Endothelial cell of umbilical vein (primary cell): Measurements from ENCODE around the gene GLRX5. TPM values are rescaled to one million over a fixed set of nuclear protein-coding genes. Genes with fewer than 3 reads are reported as not detected.

Experiments used
- BruUV-seq: library from RNA; stranded (reverse); fragments of 400-500 nt; replicated peaks from 2 replicates; lab custom pipeline; 2021; lab: Mats Ljungman, UMichigan
- CTCF ChIA-PET: fragments of 300-600, 350-600 bp; sonication (Branson Sonifier 250); formaldehyde crosslinking; loops from one replicate; lab custom pipeline; 2021; ENCODE audit warnings: antibody characterized with exemption, inconsistent platforms; lab: Charles Lee
- POLR2A ChIA-PET: fragments of 300-600, 350-600 bp; sonication (Branson Sonifier 250); formaldehyde crosslinking; loops from one replicate; lab custom pipeline; 2021; ENCODE audit warnings: antibody characterized with exemption, inconsistent platforms; lab: Charles Lee
- DNase-seq: peaks from one replicate; pipeline ENCODE4 v3.0.0-alpha.2; 2011; ENCODE audit warnings: low read depth, low spot score
- FAIRE-seq: peaks from 2 replicates; lab custom pipeline; 2011; peaks lifted over from hg19 to GRCh38; lab: Jason Lieb, UNC
- H2AFZ ChIP-seq: 2 replicates; pipeline ENCODE4 v1.6.0; 2012; ENCODE audit warnings: low read depth, low read length, control low read depth, inconsistent platforms
- H3K27ac ChIP-seq: 2 replicates; pipeline ENCODE4 v1.5.1; 2011; ENCODE audit warnings: low read depth, mild to moderate bottlenecking, control low read depth, low read length, moderate library complexity; ENCODE audit not compliant: insufficient read depth
- H3K27me3 ChIP-seq, 2 experiments: 2 replicates each; pipeline versions ENCODE4 v1.6.0 to v1.6.1; 2011; ENCODE audit warnings: low read length in 2 of 2, mixed read lengths in 1 of 2; ENCODE audit not compliant: control insufficient read depth in 2 of 2, insufficient read depth in 2 of 2
- H3K36me3 ChIP-seq, 2 experiments: 2 replicates in 1 of 2; 3 replicates in 1 of 2; pipeline ENCODE4 v1.5.1; 2011; ENCODE audit warnings: low read length in 2 of 2, mild to moderate bottlenecking in 1 of 2, moderate library complexity in 1 of 2; ENCODE audit not compliant: control insufficient read depth in 2 of 2, insufficient read depth in 2 of 2; ENCODE audit errors: extremely low read depth in 1 of 2
- H3K4me1 ChIP-seq: 3 replicates; pipeline ENCODE4 v1.5.1; 2011; ENCODE audit warnings: mild to moderate bottlenecking, low read length; ENCODE audit not compliant: control insufficient read depth, insufficient read depth; ENCODE audit errors: extremely low read depth
- H3K4me2 ChIP-seq: 2 replicates; pipeline ENCODE4 v1.6.1; 2011; ENCODE audit warnings: low read length, control low read depth, mixed read lengths; ENCODE audit not compliant: insufficient read depth
- H3K4me3 ChIP-seq, 3 experiments: fragments of 200-600 bp in 1 of 3; sonication (generic), shearing (Covaris generic) in 1 of 3; replicated peaks in 1 of 3; 2 replicates each; pipeline ENCODE4 v1.5.1; 2011 to 2016; ENCODE audit warnings: control low read depth in 3 of 3, low read length in 3 of 3, mild to moderate bottlenecking in 2 of 3, inconsistent platforms in 1 of 3, low read depth in 1 of 3, moderate library complexity in 1 of 3; ENCODE audit not compliant: insufficient read depth in 1 of 3
- H3K79me2 ChIP-seq: 2 replicates; pipeline ENCODE4 v1.6.0; 2012; ENCODE audit warnings: low read length, inconsistent platforms; ENCODE audit not compliant: control insufficient read depth, insufficient read depth
- H3K9ac ChIP-seq: replicated peaks from 2 replicates; pipeline ENCODE3; 2011; ENCODE audit warnings: low read length, control low read depth; ENCODE audit not compliant: insufficient read depth; ENCODE audit errors: extremely low read depth
- H3K9me1 ChIP-seq: replicated peaks from 3 replicates; pipeline ENCODE4 v1.6.0; 2011; ENCODE audit warnings: mild to moderate bottlenecking, low read length; ENCODE audit not compliant: control insufficient read depth, insufficient read depth; ENCODE audit errors: extremely low read depth
- H3K9me3 ChIP-seq: replicated peaks from 2 replicates; pipeline ENCODE4 v1.5.1; 2012; ENCODE audit warnings: low read length, inconsistent platforms; ENCODE audit not compliant: control insufficient read depth, insufficient read depth
- H4K20me1 ChIP-seq: replicated peaks from 2 replicates; pipeline ENCODE3; 2011; ENCODE audit warnings: mild to moderate bottlenecking, low read length; ENCODE audit not compliant: control insufficient read depth, insufficient read depth; ENCODE audit errors: extremely low read depth
- GATA2 ChIP-seq: IDR thresholded peaks from 2 replicates; pipeline ENCODE4 v1.7.0; 2011; ENCODE audit warnings: low read depth, mild to moderate bottlenecking, moderate library complexity, mixed read lengths, low read length; ENCODE audit not compliant: insufficient read length, insufficient read depth
- JUN ChIP-seq: IDR thresholded peaks from 2 replicates; pipeline ENCODE4 v1.6.1; 2011; ENCODE audit warnings: borderline replicate concordance, low read depth; ENCODE audit not compliant: insufficient read length, insufficient read depth
- MYC ChIP-seq: IDR thresholded peaks from one replicate; pipeline ENCODE4 v1.6.1; 2011; ENCODE audit warnings: mild to moderate bottlenecking, low read depth, low read length
- POLR2A ChIP-seq: IDR thresholded peaks from 2 replicates; pipeline ENCODE4 v1.6.1; 2012; ENCODE audit warnings: low read depth, mild to moderate bottlenecking, control low read depth, low read length
- dilution Hi-C: fragments of 300-500 bp; cut with MboI; formaldehyde crosslinking; loops from one replicate; pipeline ENCODE4 v1.15.0; 2019; ENCODE audit warnings: low sequenced_read_pairs; ENCODE audit not compliant: extremely low pct_ligation_motif_present
- intact Hi-C: fragments of 100-400 bp; cut with micrococcal nuclease; formaldehyde crosslinking; loops from one replicate; pipeline ENCODE4 v1.10.0; 2022
- polyA plus RNA-seq, 4 experiments: library from polyadenylated mRNA; depleted of rRNA in 3 of 4; stranded (reverse) in 3 of 4; unstranded in 1 of 4; fragments of >200 nt; gene quantifications; 2 replicates each; pipeline versions ENCODE4 v1.2.1 to v1.2.3, GENCODE V29; 2011 to 2012; ENCODE audit warnings: missing spikeins in 1 of 4
- total RNA-seq: library from RNA; stranded (reverse); gene quantifications from 2 replicates; pipeline ENCODE4 v1.2.3, GENCODE V29; 2021

The GLRX5 gene
- total and polyA plus RNA-seq, 2 donors (not counting 3 experiments of a cell fraction or from before 2014, with no cell fraction given): 42.6 to 52.0 TPM

DNA sequence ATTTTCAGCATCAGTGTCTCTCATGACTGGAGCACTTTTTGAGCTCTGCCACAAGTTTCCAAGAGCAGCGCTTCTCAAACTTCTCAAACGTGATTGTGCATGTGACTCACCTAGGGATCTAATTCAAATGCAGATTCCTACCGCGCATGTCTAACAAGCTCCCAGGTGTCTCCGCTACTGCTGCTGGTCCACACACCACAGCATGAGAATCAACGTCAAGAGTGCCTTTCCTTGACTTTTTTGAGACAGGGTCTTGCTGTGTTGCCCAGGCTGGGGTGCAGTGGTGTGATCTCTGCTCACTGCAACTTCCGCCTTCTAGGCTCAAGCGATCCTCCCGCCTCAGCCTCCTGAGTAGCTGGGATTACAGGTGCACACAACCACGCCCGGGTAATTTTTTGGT lies 22.4 kb downstream of the GLRX5 start:
- no peak for DNase-seq
- Histone ChIP-seq H3K9me3 (no peaks in the 10 kb centered on the region), H2AFZ (no peak overlapping the region), H3K4me1 (no peaks in the 10 kb centered on the region), H3K27me3 (no peaks in the 10 kb centered on the region), H3K79me2 (no peaks in the 10 kb centered on the region), H3K36me3 (no peaks in the 10 kb centered on the region), H3K9me1 (no peaks in the 10 kb centered on the region), H3K4me2 (no peak overlapping the region), H4K20me1 (no peaks in the 10 kb centered on the region), H3K9ac (no peak overlapping the region), H3K4me3 (no peak overlapping the region), H3K27ac (no peak overlapping the region)
- intact Hi-C loops: no loop called here
- FAIRE-seq: no peak
- CTCF ChIA-PET: interaction anchor here (0.6 to 1.6 kb wide), 5 partner anchors 12 to 217 kb away, joined by 3 to 5 read pairs (median 4); no protein-coding TSS in a partner anchor
- POLR2A ChIA-PET: no interaction called here
- dilution Hi-C loops: no loop called here
- TF ChIP-seq GATA2: no peak
- no peak for TF ChIP-seq JUN
- no TSS peak for BruUV-seq

GRCh38 chr14:95557832-95558231 lies 23.0 kb downstream of the GLRX5 start:
- no TSS peak for BruUV-seq
- no peak for TF ChIP-seq MYC
- TF ChIP-seq JUN: no peak
- no peak for TF ChIP-seq POLR2A
- no peaks in the 10 kb centered on the region for H3K9me3 ChIP-seq
- no peak overlapping the region for H2AFZ ChIP-seq
- dilution Hi-C loops: no loop called here
- H3K9me1 ChIP-seq: no peaks in the 10 kb centered on the region
- no peak overlapping the region for H3K9ac ChIP-seq
- DNase-seq (no peak), FAIRE-seq (no peak)
- ChIA-PET CTCF (no interaction called here), POLR2A (no interaction called here)
- no peak overlapping the region for H3K4me2 ChIP-seq
- H3K4me3 ChIP-seq: no peak overlapping the region
- H3K36me3 ChIP-seq: no peaks in the 10 kb centered on the region
- no peaks in the 10 kb centered on the region for H4K20me1 ChIP-seq
- H3K79me2 ChIP-seq: no peaks in the 10 kb centered on the region
- intact Hi-C loops: no loop called here
- no peaks in the 10 kb centered on the region for H3K27me3 ChIP-seq
- no peaks in the 10 kb centered on the region for H3K4me1 ChIP-seq
- no peak overlapping the region for H3K27ac ChIP-seq
